A673 (cell line): ENCODE data around the gene GDF7. TPM values are rescaled to one million over a fixed set of nuclear protein-coding genes. Genes with fewer than 3 reads are reported as not detected.

Experiments used
- BruUV-seq: library from RNA; stranded (reverse); fragments of 400-500 nt; replicated peaks from 2 replicates; lab custom pipeline; 2021; lab: Mats Ljungman, UMichigan
- CTCF ChIA-PET: fragments of 300-600 bp; sonication (Branson Sonifier 250); formaldehyde crosslinking; loops from one replicate; lab custom pipeline; 2022; ENCODE audit warnings: antibody characterized with exemption; lab: Charles Lee
- POLR2A ChIA-PET: fragments of 300-600 bp; sonication (Branson Sonifier 250); formaldehyde crosslinking; loops from one replicate; lab custom pipeline; 2022; ENCODE audit warnings: antibody characterized with exemption; ENCODE audit not compliant: low non-redundant PET; lab: Charles Lee
- DNase-seq: peaks from one replicate; pipeline ENCODE4 v3.0.0-alpha.2; 2015; ENCODE audit warnings: low spot score
- H3K27ac ChIP-seq: fragments of 200-600 bp; sonication (generic); 2 replicates; pipeline ENCODE4 v1.5.1; 2016; ENCODE audit warnings: mixed run types, low read depth, mild to moderate bottlenecking, mixed read lengths, antibody characterized with exemption, low read length; ENCODE audit not compliant: poor library complexity, severe bottlenecking
- H3K27me3 ChIP-seq: fragments of 200-600 bp; sonication (generic); replicated peaks from 2 replicates; pipeline ENCODE4 v1.6.1; 2017; ENCODE audit warnings: mixed run types, low read depth, mild to moderate bottlenecking, mixed read lengths, antibody characterized with exemption, low read length; ENCODE audit not compliant: insufficient read depth, poor library complexity
- H3K36me3 ChIP-seq: fragments of 200-600 bp; sonication (generic); 2 replicates; pipeline ENCODE4 v1.6.1; 2016; ENCODE audit warnings: mixed run types, mild to moderate bottlenecking, mixed read lengths, antibody characterized with exemption, low read length; ENCODE audit not compliant: insufficient read depth, poor library complexity, severe bottlenecking
- H3K4me1 ChIP-seq: fragments of 200-600 bp; sonication (generic); 2 replicates; pipeline ENCODE4 v1.6.1; 2017; ENCODE audit warnings: mixed run types, mild to moderate bottlenecking, mixed read lengths, antibody characterized with exemption, low read length; ENCODE audit not compliant: insufficient read depth, poor library complexity, severe bottlenecking
- H3K4me3 ChIP-seq: fragments of 200-600 bp; sonication (generic); 2 replicates; pipeline ENCODE4 v1.5.1; 2016; ENCODE audit warnings: low read depth, mixed run types, mild to moderate bottlenecking, mixed read lengths, low read length; ENCODE audit not compliant: poor library complexity, severe bottlenecking
- H3K9me3 ChIP-seq: fragments of 200-600 bp; sonication (generic); 2 replicates; pipeline ENCODE4 v1.6.1; 2016; ENCODE audit warnings: mixed run types, low read depth, mild to moderate bottlenecking, mixed read lengths, antibody characterized with exemption, low read length; ENCODE audit not compliant: poor library complexity, severe bottlenecking
- CTCF ChIP-seq: fragments of 300-800, 200-600 bp; sonication (generic); conservative IDR thresholded peaks from 2 replicates; pipeline ENCODE4 v1.5.1; 2017; ENCODE audit warnings: low read depth, mild to moderate bottlenecking, antibody characterized with exemption, low read length, moderate library complexity, mixed read lengths
- EZH2 ChIP-seq: fragments of 200-600 bp; sonication (generic); IDR thresholded peaks from 2 replicates; pipeline ENCODE4 v1.6.1; 2017; ENCODE audit warnings: borderline replicate concordance, low read depth, mild to moderate bottlenecking, mixed read lengths, antibody characterized with exemption, low read length; ENCODE audit not compliant: poor library complexity, severe bottlenecking
- intact Hi-C: fragments of 100-400 bp; cut with micrococcal nuclease; formaldehyde crosslinking; loops from one replicate; pipeline ENCODE4 v1.10.0; 2022; ENCODE audit not compliant: unreplicated experiment
- total RNA-seq: library from RNA; stranded (reverse); gene quantifications from 2 replicates; pipeline ENCODE4 v1.2.3, GENCODE V29; 2021

The GDF7 gene
- total RNA-seq, 1 experiment from 2014 or later, result not detected

GRCh38 chr2:20724500-20725053 lies 57.6 kb downstream of the GDF7 start:
- intact Hi-C loops, result no loop called here
- Histone ChIP-seq H3K4me1 (no peaks in the 10 kb centered on the region), H3K9me3 (no peaks in the 10 kb centered on the region), H3K27ac (no peak overlapping the region), H3K27me3 (no peaks in the 10 kb centered on the region), H3K36me3 (no peaks in the 10 kb centered on the region), H3K4me3 (no peak overlapping the region)
- DNase-seq, result no peak
- ChIA-PET POLR2A (no interaction called here), CTCF (no interaction called here)
- TF ChIP-seq CTCF (no peak), EZH2 (no peak)
- no TSS peak for BruUV-seq

- intact Hi-C loops, result no loop called here
- Histone ChIP-seq H3K9me3 (no peaks in the 10 kb centered on the region), H3K4me1 (no peaks in the 10 kb centered on the region), H3K4me3 (no peak overlapping the region), H3K27ac (no peak overlapping the region), H3K36me3 (no peaks in the 10 kb centered on the region), H3K27me3 (no peaks in the 10 kb centered on the region)
- TF ChIP-seq CTCF (no peak), EZH2 (no peak)
- BruUV-seq, result no TSS peak
- CTCF ChIA-PET, result no interaction called here
- DNase-seq, result no peak
- POLR2A ChIA-PET, result no interaction called here
Measured at GRCh38 chr2:20725782-20726181, 58.8 kb downstream of the GDF7 start.

GRCh38 chr2:20726913-20727312 lies 60.0 kb downstream of the GDF7 start:
- POLR2A ChIA-PET, result no interaction called here
- CTCF ChIA-PET, result no interaction called here
- H3K36me3 ChIP-seq, result no peaks in the 10 kb centered on the region
- no peak for DNase-seq
- no peaks in the 10 kb centered on the region for H3K27me3 ChIP-seq
- H3K9me3 ChIP-seq, result no peaks in the 10 kb centered on the region
- H3K27ac ChIP-seq, result no peak overlapping the region
- H3K4me1 ChIP-seq, result no peaks in the 10 kb centered on the region
- intact Hi-C loops, result no loop called here
- TF ChIP-seq CTCF, result no peak
- TF ChIP-seq EZH2, result no peak
- no TSS peak for BruUV-seq
- H3K4me3 ChIP-seq, result no peak overlapping the region
